Cardiac fibroblast (primary cell): ENCODE results near the gene CRABP2.

Experiments
- DNase-seq, 2 donors: peaks; one replicate each; pipeline versions ENCODE4 v3.0.0 to v3.0.0-alpha.2; 2010; ENCODE audit warnings: low read depth in 2 of 2
- H3K4me3 ChIP-seq, 2 donors: replicated peaks in 1 of 2; 1 replicate in 1 of 2; 2 replicates in 1 of 2; pipeline ENCODE4 v1.5.1; 2011; ENCODE audit warnings: low read depth in 2 of 2, low read length in 2 of 2, mild to moderate bottlenecking in 2 of 2, moderate library complexity in 1 of 2
- TF ChIP-seq, protein P1 (sequence below): IDR thresholded peaks from one replicate; pipeline ENCODE4 v1.5.1; 2011; ENCODE audit warnings: low read depth, mild to moderate bottlenecking, low read length, inconsistent platforms

The CRABP2 gene

DNA sequence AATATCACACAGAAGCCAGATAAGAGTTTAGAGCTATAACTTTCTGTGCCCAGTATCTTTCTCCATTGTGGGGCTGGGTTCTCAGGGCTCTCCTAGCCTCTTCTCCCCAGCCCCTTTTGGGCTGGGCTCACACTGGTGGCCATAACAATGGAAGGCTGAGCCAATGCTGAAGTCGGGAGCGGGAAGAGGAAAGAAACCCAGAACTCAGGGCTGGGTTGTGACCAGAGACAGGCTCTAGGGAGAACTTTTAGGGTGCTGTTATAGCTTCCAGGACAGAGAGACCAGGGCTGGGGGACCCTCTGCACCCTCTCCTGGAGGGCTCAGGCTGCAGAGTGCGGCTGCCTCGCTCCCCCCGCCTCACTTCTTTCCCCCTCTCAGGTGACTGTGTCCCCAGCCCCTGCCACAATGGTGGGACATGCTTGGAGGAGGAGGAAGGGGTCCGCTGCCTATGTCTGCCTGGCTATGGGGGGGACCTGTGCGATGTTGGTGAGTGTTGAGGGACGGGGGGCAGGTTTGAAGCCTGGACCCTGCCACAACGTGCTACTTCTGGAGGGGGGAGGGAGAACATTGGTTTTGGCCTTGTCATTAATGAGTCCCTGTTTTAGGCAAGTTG is 49.4 kb downstream of the CRABP2 start:
- TF ChIP-seq, protein P1, sequence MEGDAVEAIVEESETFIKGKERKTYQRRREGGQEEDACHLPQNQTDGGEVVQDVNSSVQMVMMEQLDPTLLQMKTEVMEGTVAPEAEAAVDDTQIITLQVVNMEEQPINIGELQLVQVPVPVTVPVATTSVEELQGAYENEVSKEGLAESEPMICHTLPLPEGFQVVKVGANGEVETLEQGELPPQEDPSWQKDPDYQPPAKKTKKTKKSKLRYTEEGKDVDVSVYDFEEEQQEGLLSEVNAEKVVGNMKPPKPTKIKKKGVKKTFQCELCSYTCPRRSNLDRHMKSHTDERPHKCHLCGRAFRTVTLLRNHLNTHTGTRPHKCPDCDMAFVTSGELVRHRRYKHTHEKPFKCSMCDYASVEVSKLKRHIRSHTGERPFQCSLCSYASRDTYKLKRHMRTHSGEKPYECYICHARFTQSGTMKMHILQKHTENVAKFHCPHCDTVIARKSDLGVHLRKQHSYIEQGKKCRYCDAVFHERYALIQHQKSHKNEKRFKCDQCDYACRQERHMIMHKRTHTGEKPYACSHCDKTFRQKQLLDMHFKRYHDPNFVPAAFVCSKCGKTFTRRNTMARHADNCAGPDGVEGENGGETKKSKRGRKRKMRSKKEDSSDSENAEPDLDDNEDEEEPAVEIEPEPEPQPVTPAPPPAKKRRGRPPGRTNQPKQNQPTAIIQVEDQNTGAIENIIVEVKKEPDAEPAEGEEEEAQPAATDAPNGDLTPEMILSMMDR = no peak
- no peak overlapping the region for H3K4me3 ChIP-seq
- DNase-seq = no peak

DNA sequence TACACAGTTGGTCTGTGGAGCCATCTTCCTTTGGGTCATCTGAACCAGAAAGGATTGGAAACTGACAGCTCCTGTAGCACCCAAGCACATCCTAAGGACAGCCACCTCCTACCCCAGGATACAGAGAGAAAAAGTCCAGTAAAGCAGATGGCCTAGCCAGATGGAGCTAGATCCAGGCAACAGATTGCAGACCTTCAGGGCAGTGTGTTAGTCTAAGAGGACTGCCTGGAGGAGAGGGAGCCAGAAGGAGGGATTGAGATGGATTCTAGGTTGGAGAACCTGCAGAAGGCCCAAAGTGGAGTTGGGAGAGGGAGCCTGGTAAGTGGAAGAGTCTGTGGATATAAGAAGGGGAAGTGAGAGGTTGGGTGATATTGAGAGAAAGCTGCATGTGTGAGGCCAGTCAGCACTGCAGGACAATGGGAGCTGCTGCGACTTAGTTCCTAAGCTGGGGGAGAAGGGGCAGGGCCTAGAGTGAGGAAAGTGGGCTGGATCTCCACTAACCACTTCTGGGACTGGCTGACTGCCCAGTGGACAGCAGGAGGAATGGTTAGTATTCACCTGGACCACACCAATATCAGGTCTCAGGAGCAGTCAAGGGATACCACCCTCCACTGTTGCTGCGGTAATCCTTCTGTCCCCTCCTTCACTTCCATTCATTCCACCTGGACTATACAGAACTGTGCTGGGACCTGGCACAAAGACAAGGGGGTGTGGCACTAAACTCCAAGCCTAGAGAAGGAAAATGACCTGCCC is 50.1 kb downstream of the CRABP2 start:
- no peak for DNase-seq
- no peak overlapping the region for H3K4me3 ChIP-seq
- TF ChIP-seq, protein P1 = no peak

DNA sequence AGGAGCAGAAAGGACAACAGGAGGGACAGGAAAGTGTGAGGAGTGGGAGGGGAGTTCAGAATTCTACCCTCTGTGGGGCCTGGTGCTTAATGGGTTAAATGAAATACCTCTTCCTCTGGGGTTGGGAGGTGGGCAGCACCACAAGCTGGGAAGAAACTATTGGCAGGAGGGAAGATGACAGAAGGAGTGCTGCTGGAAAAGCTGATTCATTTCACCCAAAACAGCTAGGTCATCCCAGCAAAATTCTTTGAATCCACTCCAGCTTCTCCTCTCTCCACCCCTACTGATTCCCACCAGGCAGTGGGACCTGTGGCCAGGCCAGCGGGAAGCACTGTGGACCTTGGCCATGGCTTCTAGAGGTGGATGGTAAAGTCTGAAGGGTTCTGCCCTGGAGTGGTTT is 50.7 kb downstream of the CRABP2 start:
- DNase-seq = no peak
- TF ChIP-seq, protein P1 = no peak

DNA sequence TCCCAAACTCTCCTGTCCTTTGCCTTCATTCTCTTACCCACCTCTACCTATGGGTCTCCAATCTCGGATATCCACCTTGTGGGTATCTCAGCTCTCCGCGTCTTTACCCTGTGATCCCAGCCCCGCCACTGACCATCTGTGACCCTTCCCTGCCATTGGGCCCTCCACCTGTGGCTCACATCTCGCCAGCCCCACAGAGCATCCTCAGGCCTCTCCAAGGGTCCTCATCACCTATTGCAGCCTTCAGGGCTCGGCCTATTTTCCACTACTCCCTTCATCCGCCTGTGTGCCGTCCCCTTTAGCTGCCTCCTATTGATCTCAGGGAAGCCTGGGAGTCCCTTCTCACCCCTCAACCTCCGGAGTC is 52.4 kb downstream of the CRABP2 start:
- TF ChIP-seq, protein P1 = no peak
- H3K4me3 ChIP-seq = no peak overlapping the region
- no peak for DNase-seq

More for the DNA sequence above, 50.7 kb downstream of the CRABP2 start:
- no peak overlapping the region for H3K4me3 ChIP-seq

DNA sequence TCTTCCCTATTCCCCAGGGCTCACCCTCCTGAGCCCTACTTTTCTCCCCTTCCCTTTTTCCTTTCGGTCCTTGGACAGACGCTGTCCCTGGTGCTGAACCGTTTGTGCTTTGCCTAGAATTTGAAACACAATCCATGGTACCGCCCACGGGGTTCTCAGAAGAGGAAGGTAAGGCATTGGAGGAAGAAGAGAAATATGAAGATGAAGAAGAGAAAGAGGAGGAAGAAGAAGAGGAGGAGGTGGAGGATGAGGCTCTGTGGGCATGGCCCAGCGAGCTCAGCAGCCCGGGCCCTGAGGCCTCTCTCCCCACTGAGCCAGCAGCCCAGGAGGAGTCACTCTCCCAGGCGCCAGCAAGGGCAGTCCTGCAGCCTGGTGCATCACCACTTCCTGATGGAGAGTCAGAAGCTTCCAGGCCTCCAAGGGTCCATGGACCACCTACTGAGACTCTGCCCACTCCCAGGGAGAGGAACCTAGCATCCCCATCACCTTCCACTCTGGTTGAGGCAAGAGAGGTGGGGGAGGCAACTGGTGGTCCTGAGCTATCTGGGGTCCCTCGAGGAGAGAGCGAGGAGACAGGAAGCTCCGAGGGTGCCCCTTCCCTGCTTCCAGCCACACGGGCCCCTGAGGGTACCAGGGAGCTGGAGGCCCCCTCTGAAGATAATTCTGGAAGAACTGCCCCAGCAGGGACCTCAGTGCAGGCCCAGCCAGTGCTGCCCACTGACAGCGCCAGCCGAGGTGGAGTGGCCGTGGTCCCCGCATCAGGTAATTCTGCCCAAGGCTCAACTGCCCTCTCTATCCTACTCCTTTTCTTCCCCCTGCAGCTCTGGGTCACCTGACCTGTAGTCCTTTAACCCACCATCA is 53.0 kb downstream of the CRABP2 start:
- peak; percentile 47 to 48 for DNase-seq
- H3K4me3 ChIP-seq = no peak overlapping the region
- TF ChIP-seq, protein P1 = no peak
